ENCODE measurements around the gene FHIT. TPM values are rescaled to one million over a fixed set of nuclear protein-coding genes. Genes with fewer than 3 reads are reported as not detected.

FHIT gene
- total and polyA plus RNA-seq, 2 of the 4 experiments (the other 2 are of a cell fraction), result 0.07 TPM; not detected in 1

- peak; percentile 89 for ATAC-seq (ENCODE audit: low read depth)
- H4K20me1 ChIP-seq (ENCODE audit: insufficient read depth, low read length), result no peaks in the 10 kb centered on the region
- dilution Hi-C loops (cut with HindIII; ENCODE audit: low sequenced_read_pairs, unreplicated experiment), result no loop called here
- H3K36me3 ChIP-seq (ENCODE audit: control insufficient read depth, insufficient read depth, low read length), result no peaks in the 10 kb centered on the region
- ChIA-PET CTCF (no interaction called here), POLR2A (ENCODE audit: unreplicated experiment) (no interaction called here)
- H2BK120ac ChIP-seq (ENCODE audit: low read depth, low read length), result no peak overlapping the region
- in situ Hi-C loops (cut with MboI; ENCODE audit: low sequenced_read_pairs), result no loop called here
- intact Hi-C loops (cut with micrococcal nuclease), result no loop called here
- no peak overlapping the region for H4K91ac ChIP-seq (ENCODE audit: insufficient read depth, low read depth, low read length)
- peak; percentile 72 for DNase-seq
- no peak overlapping the region for H3K4me3 ChIP-seq (ENCODE audit: insufficient read depth, low read depth, low read length)
- no peak overlapping the region for H2AFZ ChIP-seq (replicated peaks; ENCODE audit: low read length, poor library complexity)
- no peaks in the 10 kb centered on the region for H3K79me1 ChIP-seq (ENCODE audit: low read depth in 1 of 2, low read length in 2 of 2)
- no peak overlapping the region for H3K14ac ChIP-seq (replicated peaks; ENCODE audit: low read depth, low read length)
- TF ChIP-seq CHD1 (IDR thresholded peaks at IDR 0.05; ENCODE audit: low read depth, low read length) (no peak), USF2 (IDR thresholded peaks at IDR 0.05; ENCODE audit: low read depth, low read length) (no peak), SMC3 (IDR thresholded peaks at IDR 0.05; ENCODE audit: low read depth, low read length) (no peak), NFE2L2 (IDR thresholded peaks at IDR 0.05; ENCODE audit: low read depth, low read length) (no peak), FOS (IDR thresholded peaks at IDR 0.05; ENCODE audit: low read depth, low read length) (no peak), MAFK (IDR thresholded peaks at IDR 0.05; ENCODE audit: low read depth, low read length) (no peak), MAZ (IDR thresholded peaks at IDR 0.05; ENCODE audit: borderline replicate concordance, low read depth, low read length) (no peak), POLR2A (IDR thresholded peaks at IDR 0.05; ENCODE audit: low read depth, low read length) (no peak), RAD21 (IDR thresholded peaks at IDR 0.05; ENCODE audit: low read length) (no peak), RFX5 (IDR thresholded peaks at IDR 0.05; ENCODE audit: low read depth, low read length) (no peak), ELK1 (IDR thresholded peaks at IDR 0.05; ENCODE audit: borderline replicate concordance, low read depth, low read length) (no peak), RCOR1 (IDR thresholded peaks at IDR 0.05; ENCODE audit: insufficient replicate concordance, low read length) (no peak), MXI1 (IDR thresholded peaks at IDR 0.05; ENCODE audit: borderline replicate concordance, low read depth, low read length) (no peak), CTCF (conservative IDR thresholded peaks at IDR 0.05; ENCODE audit: low read depth, low read length) (no peak), BHLHE40 (IDR thresholded peaks at IDR 0.05; ENCODE audit: low read depth, low read length) (no peak)
- no peak overlapping the region for H2BK5ac ChIP-seq (ENCODE audit: low read depth, low read length, poor library complexity, severe bottlenecking)
- H3K56ac ChIP-seq (ENCODE audit: extremely low read depth, insufficient read depth, low read length), result no peak overlapping the region
- H3K23ac ChIP-seq (ENCODE audit: low read depth, low read length), result no peak overlapping the region
- H3K4ac ChIP-seq (ENCODE audit: low read depth, low read length), result no peak overlapping the region
- no peak overlapping the region for H2BK20ac ChIP-seq (ENCODE audit: low read depth, low read length)
- H2AK9ac ChIP-seq (replicated peaks; ENCODE audit: low read depth, low read length, poor library complexity), result no peak overlapping the region
- no peak overlapping the region for H2BK15ac ChIP-seq (ENCODE audit: low read depth, low read length)
- H3K18ac ChIP-seq (ENCODE audit: low read depth, low read length), result no peak overlapping the region
- no CpG with 5 or more reads among the region's 3 CpGs for WGBS, 2 experiments (ENCODE audit: extremely low coverage in 2 of 2, insufficient read length in 1 of 2)
- H3K4me2 ChIP-seq (ENCODE audit: low read depth, low read length), result no peak overlapping the region
- 0 out of 2 replicates have a peak, but pooled peaks cover 2% of the 10 kb centered on the region for H3K4me1 ChIP-seq (ENCODE audit: control insufficient read depth, insufficient read depth, low read length)
- BruUV-seq (replicated peaks), result no TSS peak
- no peak overlapping the region for H3K9ac ChIP-seq (ENCODE audit: low read depth, low read length)
- no peaks in the 10 kb centered on the region for H3K9me1 ChIP-seq (ENCODE audit: insufficient read depth, low read length)
- H3K27ac ChIP-seq (ENCODE audit: insufficient read depth, low read length), result no peak overlapping the region
- H3K27me3 ChIP-seq (ENCODE audit: control insufficient read depth, insufficient read depth, low read length), result no peaks in the 10 kb centered on the region
- no peak overlapping the region for H4K5ac ChIP-seq (ENCODE audit: low read depth, low read length)
- no peak overlapping the region for H2AK5ac ChIP-seq (ENCODE audit: low read depth, low read length)
- no peak overlapping the region for H4K8ac ChIP-seq (ENCODE audit: low read depth in 2 of 2, low read length in 2 of 2)
- peaks cover 1% of the 10 kb centered on the region; the same call in 1 of the 2 replicates for H3K9me3 ChIP-seq (ENCODE audit: control insufficient read depth, insufficient read depth, low read length)
Measured at GRCh38 chr3:60281970-60282369, 969.3 kb downstream of the FHIT start.
